Measurements from ENCODE around the gene LTC4S.

Gene LTC4S

GRCh38 chr5:179827680-179828079 lies 33.9 kb downstream of the LTC4S start:
- DNase-seq (ENCODE audit: extremely low read depth, low read depth) = no peak
- H3K4me3 ChIP-seq (replicated peaks; ENCODE audit: low read depth, low read length) = no peak overlapping the region
- TF ChIP-seq CTCF (IDR thresholded peaks at IDR 0.05; ENCODE audit: low read depth, low read length, missing control alignments) = no peak

- DNase-seq (ENCODE audit: extremely low read depth, low read depth) = no peak
Measured at GRCh38 chr5:179828756-179829421, 35.1 kb downstream of the LTC4S start.

GRCh38 chr5:179829732-179830435 lies 36.1 kb downstream of the LTC4S start:
- no peak overlapping the region for H3K4me3 ChIP-seq (replicated peaks; ENCODE audit: low read depth, low read length)
- no peak for TF ChIP-seq CTCF (IDR thresholded peaks at IDR 0.05; ENCODE audit: low read depth, low read length, missing control alignments)
- no peak for DNase-seq (ENCODE audit: extremely low read depth, low read depth)

More at GRCh38 chr5:179828756-179829421, 35.1 kb downstream of the LTC4S start:
- TF ChIP-seq CTCF (IDR thresholded peaks at IDR 0.05; ENCODE audit: low read depth, low read length, missing control alignments) = no peak
- H3K4me3 ChIP-seq (replicated peaks; ENCODE audit: low read depth, low read length) = no peak overlapping the region

GRCh38 chr5:179830818-179831468 lies 37.2 kb downstream of the LTC4S start:
- DNase-seq (ENCODE audit: extremely low read depth, low read depth) = no peak
- TF ChIP-seq CTCF (IDR thresholded peaks at IDR 0.05; ENCODE audit: low read depth, low read length, missing control alignments) = no peak
- H3K4me3 ChIP-seq (replicated peaks; ENCODE audit: low read depth, low read length) = no peak overlapping the region

GRCh38 chr5:179832039-179832745 lies 38.4 kb downstream of the LTC4S start:
- H3K4me3 ChIP-seq (replicated peaks; ENCODE audit: low read depth, low read length) = no peak overlapping the region
- no peak for DNase-seq (ENCODE audit: extremely low read depth, low read depth)
- no peak for TF ChIP-seq CTCF (IDR thresholded peaks at IDR 0.05; ENCODE audit: low read depth, low read length, missing control alignments)

GRCh38 chr5:179833056-179833708 lies 39.4 kb downstream of the LTC4S start:
- DNase-seq (ENCODE audit: extremely low read depth, low read depth) = no peak
- no peak for TF ChIP-seq CTCF (IDR thresholded peaks at IDR 0.05; ENCODE audit: low read depth, low read length, missing control alignments)
- no peak overlapping the region for H3K4me3 ChIP-seq (replicated peaks; ENCODE audit: low read depth, low read length)
